Measurements from ENCODE around the gene USP11. TPM values are rescaled to one million over a fixed set of nuclear protein-coding genes. Genes with fewer than 3 reads are reported as not detected.

USP11 gene
- total RNA-seq, 1 donor from 2014 or later, result 42.2 TPM

GRCh38 chrX:47204970-47205369, 27.8 kb upstream of the USP11 start:
- peaks cover 8% of the 10 kb centered on the region for H3K4me1 ChIP-seq
- no peak overlapping the region for H3K4me3 ChIP-seq
- no peaks in the 10 kb centered on the region for H3K27me3 ChIP-seq (ENCODE audit: low read depth)
- no peaks in the 10 kb centered on the region for H3K9me3 ChIP-seq (replicated peaks)
- peaks cover 80% of the 10 kb centered on the region for H3K36me3 ChIP-seq
- no peak for DNase-seq
- no peak for TF ChIP-seq CTCF (IDR thresholded peaks at IDR 0.05; ENCODE audit: borderline replicate concordance)
- no peak overlapping the region for H3K27ac ChIP-seq (replicated peaks)
- intact Hi-C loops (cut with micrococcal nuclease), result no loop called here

GRCh38 chrX:47206316-47206715, 26.5 kb upstream of the USP11 start:
- DNase-seq, result no peak
- H3K9me3 ChIP-seq (replicated peaks), result no peaks in the 10 kb centered on the region
- no peaks in the 10 kb centered on the region for H3K27me3 ChIP-seq (ENCODE audit: low read depth)
- intact Hi-C loops (cut with micrococcal nuclease), result no loop called here
- TF ChIP-seq CTCF (IDR thresholded peaks at IDR 0.05; ENCODE audit: borderline replicate concordance), result no peak
- H3K36me3 ChIP-seq, result peaks cover 80% of the 10 kb centered on the region
- no peak overlapping the region for H3K27ac ChIP-seq (replicated peaks)
- no peak overlapping the region for H3K4me3 ChIP-seq
- H3K4me1 ChIP-seq, result peaks cover 10% of the 10 kb centered on the region

GRCh38 chrX:47208108-47208507, 24.7 kb upstream of the USP11 start:
- Histone ChIP-seq H3K27ac (replicated peaks) (no peak overlapping the region), H3K4me3 (no peak overlapping the region), H3K27me3 (ENCODE audit: low read depth) (no peaks in the 10 kb centered on the region), H3K9me3 (replicated peaks) (no peaks in the 10 kb centered on the region), H3K36me3 (peaks cover 79% of the 10 kb centered on the region), H3K4me1 (peaks cover 10% of the 10 kb centered on the region)
- TF ChIP-seq CTCF (IDR thresholded peaks at IDR 0.05; ENCODE audit: borderline replicate concordance), result no peak
- intact Hi-C loops (cut with micrococcal nuclease), result no loop called here
- no peak for DNase-seq

GRCh38 chrX:47209508-47210238, 23.1 kb upstream of the USP11 start:
- peak; percentile 33 for DNase-seq

GRCh38 chrX:47210661-47211425, 22.0 kb upstream of the USP11 start:
- intact Hi-C loops (cut with micrococcal nuclease), result no loop called here
- no peak for DNase-seq
- H3K36me3 ChIP-seq, result peaks cover 84% of the 10 kb centered on the region
- no peaks in the 10 kb centered on the region for H3K27me3 ChIP-seq (ENCODE audit: low read depth)
- H3K9me3 ChIP-seq (replicated peaks), result no peaks in the 10 kb centered on the region
- H3K4me3 ChIP-seq, result no peak overlapping the region
- TF ChIP-seq CTCF (IDR thresholded peaks at IDR 0.05; ENCODE audit: borderline replicate concordance), result no peak
- peak overlapping the region; percentile 67 for H3K27ac ChIP-seq (replicated peaks)
- peaks cover 10% of the 10 kb centered on the region for H3K4me1 ChIP-seq

More at GRCh38 chrX:47209508-47210238, 23.1 kb upstream of the USP11 start:
- H3K4me3 ChIP-seq, result no peak overlapping the region
- no peaks in the 10 kb centered on the region for H3K27me3 ChIP-seq (ENCODE audit: low read depth)
- peaks cover 10% of the 10 kb centered on the region for H3K4me1 ChIP-seq
- TF ChIP-seq CTCF (IDR thresholded peaks at IDR 0.05; ENCODE audit: borderline replicate concordance), result no peak
- intact Hi-C loops (cut with micrococcal nuclease), result no loop called here
- peaks cover 85% of the 10 kb centered on the region for H3K36me3 ChIP-seq
- peak overlapping the region; percentile 67 for H3K27ac ChIP-seq (replicated peaks)
- H3K9me3 ChIP-seq (replicated peaks), result no peaks in the 10 kb centered on the region
